GM18502 (cell line): ENCODE results near the gene SH2D3C.

Experiments used
- ATAC-seq: cut with Tn5 transposase; IDR thresholded peaks from one replicate; pipeline ENCODE4 v1.9.1; 2021; ENCODE audit warnings: mild to moderate bottlenecking; ENCODE audit not compliant: unreplicated experiment, poor library complexity

The SH2D3C gene

DNA sequence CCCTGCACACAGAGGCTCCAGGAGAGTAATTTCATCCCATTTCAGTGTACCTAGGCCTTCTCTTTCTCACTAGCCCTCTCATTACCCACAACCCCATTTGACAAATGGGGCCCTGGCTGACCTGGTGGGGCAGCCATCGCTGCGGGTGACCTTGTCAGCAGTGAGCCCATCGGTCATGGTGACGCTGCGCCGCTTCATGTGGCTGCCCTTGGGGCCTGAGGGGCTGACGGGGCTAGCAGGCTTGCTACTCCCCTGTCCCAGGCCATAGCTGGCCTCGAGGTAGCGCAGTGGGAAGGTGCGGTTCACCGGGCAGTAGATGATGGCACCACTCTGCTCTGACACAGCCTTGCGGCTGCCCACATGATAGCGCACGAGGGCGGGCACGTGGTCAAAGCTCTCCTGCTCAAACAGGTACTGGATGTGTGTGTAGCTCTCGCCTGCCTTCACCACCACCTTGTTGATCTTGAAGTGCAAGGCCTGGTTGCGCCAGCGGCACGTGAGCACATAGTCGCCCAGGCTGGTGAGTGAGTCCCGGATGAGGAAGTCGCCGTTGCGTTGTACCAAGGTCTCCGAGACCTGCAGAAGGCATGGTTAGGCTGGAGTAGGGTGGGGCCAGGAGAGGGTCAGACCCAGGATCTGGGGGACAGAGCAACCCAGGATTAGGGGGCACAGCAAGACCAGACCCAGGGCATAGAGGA is 29.2 kb downstream of the SH2D3C start:
- ATAC-seq: no peak

DNA sequence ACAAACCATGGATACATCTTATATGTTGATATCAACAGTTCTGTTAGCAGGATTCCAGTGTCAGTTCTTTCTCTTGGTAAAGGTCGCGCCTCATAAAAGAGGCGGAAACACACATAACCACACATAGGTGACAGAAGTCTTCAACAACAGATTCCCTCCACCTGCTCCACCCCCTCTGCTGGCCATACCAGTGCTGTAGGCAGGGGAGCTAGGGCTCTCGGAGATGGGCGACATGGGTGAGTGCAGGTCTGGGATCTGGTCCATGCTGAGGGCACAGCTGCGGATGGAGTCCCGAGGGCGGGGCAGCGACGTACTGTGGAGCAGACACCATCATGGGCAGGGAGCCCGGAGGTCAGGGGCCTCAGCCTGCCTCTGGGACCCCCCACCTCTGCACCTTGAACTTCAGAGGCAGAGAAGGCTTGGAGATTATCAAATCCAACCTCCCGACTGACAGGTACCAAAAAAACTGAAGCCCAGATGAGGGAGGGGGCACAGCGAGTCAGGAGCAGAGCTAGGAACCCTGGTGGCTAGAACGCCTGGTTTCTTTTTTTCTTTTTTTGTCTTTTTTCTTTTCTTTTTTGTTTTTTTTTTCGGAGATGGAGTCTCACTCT is 31.4 kb downstream of the SH2D3C start:
- no peak for ATAC-seq

GRCh38 chr9:127744398-127745110 is 33.9 kb downstream of the SH2D3C start:
- ATAC-seq: no peak

- no peak for ATAC-seq
Observed at GRCh38 chr9:127742435-127743088, 35.9 kb downstream of the SH2D3C start.

DNA sequence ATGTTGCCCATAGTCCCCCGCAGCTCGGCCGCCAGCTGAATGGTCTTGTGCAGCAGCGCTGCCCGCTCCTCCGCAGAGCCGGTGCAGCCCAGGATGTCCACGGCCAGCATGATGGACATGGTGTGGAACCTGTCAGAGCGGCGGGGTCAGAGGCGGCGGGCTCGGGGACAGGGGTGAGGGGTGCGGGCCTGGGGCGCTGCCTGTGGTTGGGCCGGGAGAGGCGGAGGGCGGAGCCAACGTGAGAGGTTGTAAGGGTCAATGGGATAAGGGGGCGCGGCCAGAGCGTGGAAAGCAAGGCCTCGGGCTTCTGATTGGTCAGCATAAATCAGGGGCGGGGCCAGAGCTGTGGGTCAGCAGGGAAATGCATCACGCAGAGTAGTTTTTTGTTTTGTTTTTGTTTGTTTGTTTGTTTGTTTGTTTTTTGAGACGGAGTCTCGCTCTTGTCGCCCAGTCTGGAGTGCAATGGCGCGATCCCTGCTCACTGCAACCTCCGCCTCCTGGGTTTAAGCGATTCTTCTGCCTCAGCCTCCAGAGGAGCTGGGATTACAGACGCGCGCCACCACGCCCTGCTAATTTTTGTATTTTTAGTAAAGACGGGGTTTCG is 36.5 kb downstream of the SH2D3C start:
- ATAC-seq: no peak

DNA sequence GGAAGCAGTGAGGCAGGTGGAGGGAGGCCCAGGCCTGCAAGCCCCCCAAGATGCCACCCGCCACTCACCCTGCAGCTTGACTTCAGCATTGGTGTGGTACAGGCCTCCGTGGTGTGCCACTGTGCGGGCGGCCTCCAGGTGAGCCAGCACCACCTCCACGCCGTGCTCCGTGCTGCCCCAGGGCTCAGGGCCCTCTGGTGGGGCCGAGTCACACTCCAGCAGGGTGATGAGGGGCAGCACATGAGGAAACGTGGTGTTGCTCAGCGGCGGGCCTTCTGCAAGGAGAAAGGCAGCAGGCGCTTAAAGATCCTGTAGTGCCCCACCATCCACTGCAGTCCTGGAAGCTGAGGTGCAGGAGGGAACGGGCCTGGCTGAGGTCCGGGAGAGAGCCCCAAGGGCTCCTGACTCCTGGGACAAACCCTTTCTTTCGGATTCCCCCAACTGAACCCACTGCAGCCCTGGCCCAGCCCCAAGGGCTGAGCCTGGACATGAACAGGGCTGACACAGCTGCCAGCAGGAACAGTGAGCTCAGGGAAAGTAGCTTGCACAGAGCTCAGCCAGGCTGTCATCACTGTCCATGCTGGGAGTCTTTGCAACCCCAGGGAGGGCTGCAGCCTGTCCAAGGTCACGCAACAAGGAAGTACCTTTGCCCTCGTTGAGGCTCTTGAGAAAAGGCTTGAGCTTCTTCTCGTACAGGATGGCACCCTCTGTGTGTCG is 38.7 kb downstream of the SH2D3C start:
- no peak for ATAC-seq

GRCh38 chr9:127738666-127739065 is 39.8 kb downstream of the SH2D3C start:
- no peak for ATAC-seq

DNA sequence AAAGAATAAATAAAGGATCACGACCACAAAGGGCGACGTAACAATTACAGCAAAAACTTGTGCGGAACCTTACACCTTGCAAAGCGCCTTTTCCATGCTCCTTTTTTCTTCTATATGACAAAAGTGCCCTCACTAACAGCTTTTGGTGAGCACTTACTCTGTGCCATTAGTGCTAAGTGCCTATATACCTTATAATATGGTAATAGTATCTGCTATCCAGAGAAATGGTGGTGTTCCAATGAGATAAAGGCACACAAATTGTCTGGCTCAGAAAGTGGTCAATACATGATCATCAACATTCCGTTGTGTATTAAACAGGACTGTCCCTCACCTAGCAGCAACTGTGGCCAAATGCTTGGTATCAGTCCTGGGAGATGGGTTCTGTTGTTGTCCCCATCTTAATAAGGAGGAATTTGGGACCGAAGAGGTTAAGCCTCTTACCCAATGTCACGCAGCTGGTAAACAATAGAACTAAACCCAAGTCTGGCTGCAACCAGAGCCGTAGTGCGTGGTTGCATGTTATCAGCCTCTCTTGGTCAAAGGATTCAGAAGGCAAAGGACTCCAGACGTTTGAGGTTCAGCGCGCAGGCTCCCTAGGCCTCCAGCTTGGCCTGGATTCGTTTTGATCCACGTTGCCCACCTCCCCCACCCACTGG is 42.8 kb downstream of the SH2D3C start:
- ATAC-seq: peak; percentile 1

DNA sequence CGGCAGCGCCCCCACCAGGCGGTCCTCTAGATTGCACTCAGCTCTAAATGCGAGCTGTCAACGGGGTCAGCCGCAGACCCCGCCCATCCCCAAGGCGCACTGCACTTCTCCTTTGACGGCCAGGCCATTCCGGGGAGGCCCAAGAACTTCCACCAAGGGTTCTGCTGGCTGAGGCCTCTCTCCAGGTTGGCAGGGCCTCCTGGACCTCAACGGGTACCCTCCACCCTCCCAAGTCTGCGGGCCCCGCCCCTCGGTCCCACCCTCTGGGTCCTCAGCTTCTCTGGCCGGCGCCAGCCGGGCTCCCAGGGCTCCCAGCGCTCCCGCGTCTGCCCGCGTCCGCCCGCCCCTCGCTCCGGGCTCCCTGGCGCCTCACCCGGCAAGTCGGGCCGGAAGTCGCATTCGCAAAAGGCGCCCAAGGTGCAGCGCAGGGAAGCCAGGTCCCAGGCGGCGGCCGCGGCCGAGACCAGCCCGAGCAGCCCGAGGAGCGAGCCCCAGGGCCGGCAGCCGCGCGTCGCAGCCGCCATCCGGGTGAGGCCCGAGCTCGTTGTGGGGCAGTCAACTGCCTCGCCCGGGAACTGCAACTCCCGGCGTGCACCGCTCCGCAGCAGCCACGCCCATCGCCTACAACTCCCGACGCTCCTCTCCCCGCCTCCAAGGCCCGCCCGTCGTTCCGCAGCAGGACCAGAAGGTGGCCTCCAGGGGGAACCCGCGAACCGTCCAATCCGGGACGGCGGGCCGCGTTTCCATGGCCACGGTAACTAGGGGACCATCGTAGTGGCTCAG is 43.5 kb downstream of the SH2D3C start, which contains the start of gene TOR2A:
Gene TOR2A (minus strand): TSS at position 548 of the 783 bp plus-strand sequence. CDS start 24 bp downstream, at position 524.
- ATAC-seq: peak; percentile 88

GRCh38 chr9:127734247-127734746 is 44.2 kb downstream of the SH2D3C start:
- no peak for ATAC-seq

GRCh38 chr9:127733614-127734013 is 44.9 kb downstream of the SH2D3C start:
- ATAC-seq: no peak

DNA sequence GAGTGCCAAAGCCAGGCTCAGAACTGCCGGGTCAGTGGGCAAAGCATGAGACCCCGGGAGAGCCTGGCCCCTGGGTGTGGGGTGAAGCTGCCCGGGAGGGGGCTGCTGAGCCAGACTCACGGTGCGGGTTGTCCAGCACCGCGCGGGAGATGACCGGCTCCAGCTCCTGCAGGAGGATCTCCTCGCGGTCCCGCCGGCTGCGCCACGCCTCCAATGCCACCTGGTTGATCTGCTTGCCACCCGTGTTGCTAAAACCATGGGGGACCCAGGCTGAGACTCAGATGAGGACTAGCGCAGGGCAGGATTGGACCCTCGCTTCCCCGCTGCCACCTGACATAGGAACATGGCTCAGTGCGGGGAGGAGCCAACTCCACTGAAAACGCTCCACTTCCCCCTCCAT is 46.0 kb downstream of the SH2D3C start:
- ATAC-seq: no peak

GRCh38 chr9:127731938-127732337 is 46.5 kb downstream of the SH2D3C start:
- ATAC-seq: no peak

DNA sequence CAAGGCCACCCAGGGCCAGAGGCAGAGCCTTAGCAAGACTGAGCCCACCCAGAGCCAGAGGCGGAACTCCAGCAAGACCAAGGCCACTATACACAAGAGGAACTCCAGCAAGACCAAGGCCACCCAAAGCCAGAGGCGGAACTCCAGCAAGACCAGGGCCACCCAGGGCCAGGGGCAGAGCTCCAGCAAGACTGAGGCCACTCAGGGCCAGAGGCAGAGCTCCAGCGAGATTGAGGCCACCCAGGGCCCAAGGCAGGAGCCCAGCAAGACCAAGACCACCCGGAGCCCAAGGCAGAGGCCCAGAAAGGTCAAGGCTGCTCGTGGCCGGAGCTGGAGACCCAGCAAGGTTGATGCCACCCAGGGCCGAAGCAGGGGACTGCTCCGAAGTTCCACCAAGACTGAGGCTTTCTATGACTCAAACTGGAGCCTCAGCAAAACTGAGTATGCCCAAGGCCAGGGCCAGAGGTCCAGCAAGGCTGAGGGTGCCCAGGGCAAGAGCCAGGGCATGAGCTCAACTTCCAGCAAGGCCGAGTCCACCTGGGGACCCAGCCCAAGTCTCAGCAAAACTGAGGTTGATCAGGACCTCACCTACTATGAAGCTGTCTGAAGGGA is 47.6 kb downstream of the SH2D3C start:
- ATAC-seq: no peak

GRCh38 chr9:127730262-127730661 is 48.2 kb downstream of the SH2D3C start:
- ATAC-seq: no peak

GRCh38 chr9:127729522-127730256 is 48.8 kb downstream of the SH2D3C start:
- no peak for ATAC-seq

- no peak for ATAC-seq
Observed at GRCh38 chr9:127728808-127729207, 49.7 kb downstream of the SH2D3C start.
